Glutamatergic neuron (in vitro differentiated cells): ENCODE results near the gene SERPINB5. TPM values are rescaled to one million over a fixed set of nuclear protein-coding genes. Genes with fewer than 3 reads are reported as not detected.

Experiments
- DNase-seq: peaks from one replicate; pipeline ENCODE4 v3.0.0; 2022
- H3K27ac Mint-ChIP-seq: one replicate; pipeline ENCODE4 v1.8.0; 2020; ENCODE audit warnings: mild to moderate bottlenecking, mixed read lengths, inconsistent platforms; ENCODE audit not compliant: unreplicated experiment
- H3K27me3 Mint-ChIP-seq: one replicate; pipeline ENCODE4 v1.8.0; 2020; ENCODE audit warnings: mild to moderate bottlenecking, moderate library complexity, mixed read lengths, inconsistent platforms; ENCODE audit not compliant: unreplicated experiment
- H3K36me3 Mint-ChIP-seq: one replicate; pipeline ENCODE4 v1.8.0; 2020; ENCODE audit warnings: mild to moderate bottlenecking, mixed read lengths, inconsistent platforms; ENCODE audit not compliant: unreplicated experiment
- H3K4me1 Mint-ChIP-seq: one replicate; pipeline ENCODE4 v1.8.0; 2020; ENCODE audit warnings: mild to moderate bottlenecking, low read depth, mixed read lengths, inconsistent platforms; ENCODE audit not compliant: unreplicated experiment
- H3K4me3 Mint-ChIP-seq: one replicate; pipeline ENCODE4 v1.8.0; 2020; ENCODE audit warnings: mild to moderate bottlenecking, mixed read lengths, inconsistent platforms; ENCODE audit not compliant: unreplicated experiment
- H3K9me3 Mint-ChIP-seq: one replicate; pipeline ENCODE4 v1.8.0; 2020; ENCODE audit warnings: mild to moderate bottlenecking, moderate library complexity, mixed read lengths, inconsistent platforms; ENCODE audit not compliant: unreplicated experiment
- CTCF ChIP-seq: fragments of 200-600 bp; sonication (generic); IDR thresholded peaks from one replicate; pipeline ENCODE4 v1.5.0; 2021; ENCODE audit not compliant: partially characterized antibody, unreplicated experiment
- total RNA-seq: library from RNA; stranded (reverse); fragmentation: NEBNext Ultra II Directional; extraction: Animal tissue kit (Norgen Biotek cat#: 25700); gene quantifications from one replicate; pipeline ENCODE4 v1.2.1, GENCODE V29; 2021; ENCODE audit not compliant: unreplicated experiment

Gene SERPINB5
- total RNA-seq, 1 donor from 2014 or later = not detected

- no peak for DNase-seq
- H3K27ac Mint-ChIP-seq = no peak overlapping the region
- no peaks in the 10 kb centered on the region for H3K9me3 Mint-ChIP-seq
- no peaks in the 10 kb centered on the region for H3K36me3 Mint-ChIP-seq
- H3K4me3 Mint-ChIP-seq = no peak overlapping the region
- H3K27me3 Mint-ChIP-seq = no peaks in the 10 kb centered on the region
- no peak for TF ChIP-seq CTCF
- H3K4me1 Mint-ChIP-seq = peaks cover 3% of the 10 kb centered on the region
Observed at GRCh38 chr18:63523660-63524059, 46.9 kb downstream of the SERPINB5 start.

DNA sequence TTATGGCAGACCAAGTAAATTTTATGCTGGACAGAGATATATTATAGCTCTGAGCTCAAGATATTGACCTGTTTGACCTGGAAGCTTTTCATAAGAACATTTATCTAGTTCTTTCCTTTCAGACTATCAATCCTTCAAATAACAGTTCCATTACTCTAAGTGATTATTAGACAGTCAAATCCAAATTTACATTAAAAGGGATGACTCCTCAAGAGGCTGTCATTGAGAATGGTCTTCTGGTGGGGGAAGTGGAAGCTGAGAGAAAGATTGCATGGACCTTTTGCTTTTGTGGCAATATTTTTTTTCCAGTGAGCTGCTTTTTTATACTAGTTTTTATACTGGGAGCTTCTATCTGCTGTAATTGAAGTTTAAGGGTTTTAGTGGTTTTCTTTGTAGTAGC is 50.5 kb downstream of the SERPINB5 start:
- no peaks in the 10 kb centered on the region for H3K9me3 Mint-ChIP-seq
- no peak for TF ChIP-seq CTCF
- peaks cover 3% of the 10 kb centered on the region for H3K4me1 Mint-ChIP-seq
- H3K4me3 Mint-ChIP-seq = no peak overlapping the region
- no peaks in the 10 kb centered on the region for H3K27me3 Mint-ChIP-seq
- no peaks in the 10 kb centered on the region for H3K36me3 Mint-ChIP-seq
- DNase-seq = no peak
- no peak overlapping the region for H3K27ac Mint-ChIP-seq

DNA sequence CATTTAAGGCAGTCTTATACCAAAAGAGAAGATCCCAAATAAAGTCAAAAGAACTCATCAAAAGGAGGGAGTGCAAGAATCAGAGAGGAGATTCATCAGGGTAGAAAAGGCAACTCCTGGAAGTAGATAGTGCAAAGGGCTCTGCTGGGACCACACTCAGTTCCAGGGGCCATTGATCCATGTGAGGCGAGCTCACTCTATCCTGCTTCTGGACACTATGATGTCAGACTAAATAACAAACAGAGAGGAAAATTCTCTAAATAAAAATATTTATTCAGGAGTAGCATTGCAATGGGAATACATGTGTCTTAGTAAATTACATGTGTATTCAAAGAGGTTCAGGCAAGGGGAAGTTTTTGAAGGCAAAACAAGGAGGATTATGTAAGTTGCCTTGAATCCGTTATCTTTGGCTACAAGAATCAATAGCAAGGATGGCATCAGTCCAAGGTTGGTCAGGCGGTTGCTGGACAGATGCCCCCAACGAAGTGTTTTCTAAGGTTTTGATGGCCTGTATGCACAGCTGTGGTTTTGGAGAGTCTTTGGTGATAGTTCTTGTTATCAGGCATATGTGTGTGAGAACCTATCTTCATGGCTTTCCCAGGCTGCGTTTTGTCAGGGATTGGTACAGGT is 52.2 kb downstream of the SERPINB5 start:
- H3K4me3 Mint-ChIP-seq = no peak overlapping the region
- H3K36me3 Mint-ChIP-seq = no peaks in the 10 kb centered on the region
- no peak for DNase-seq
- TF ChIP-seq CTCF = no peak
- H3K27me3 Mint-ChIP-seq = no peaks in the 10 kb centered on the region
- no peak overlapping the region for H3K27ac Mint-ChIP-seq
- no peaks in the 10 kb centered on the region for H3K9me3 Mint-ChIP-seq
- H3K4me1 Mint-ChIP-seq = no peaks in the 10 kb centered on the region

GRCh38 chr18:63532471-63532870 is 55.7 kb downstream of the SERPINB5 start:
- no peak overlapping the region for H3K4me3 Mint-ChIP-seq
- no peaks in the 10 kb centered on the region for H3K27me3 Mint-ChIP-seq
- H3K36me3 Mint-ChIP-seq = no peaks in the 10 kb centered on the region
- H3K9me3 Mint-ChIP-seq = no peaks in the 10 kb centered on the region
- no peaks in the 10 kb centered on the region for H3K4me1 Mint-ChIP-seq
- no peak overlapping the region for H3K27ac Mint-ChIP-seq
- TF ChIP-seq CTCF = no peak
- no peak for DNase-seq

GRCh38 chr18:63534615-63535014 is 57.9 kb downstream of the SERPINB5 start:
- Mint-ChIP-seq H3K9me3 (no peaks in the 10 kb centered on the region), H3K4me3 (no peak overlapping the region), H3K4me1 (no peaks in the 10 kb centered on the region), H3K27ac (no peak overlapping the region), H3K27me3 (no peaks in the 10 kb centered on the region), H3K36me3 (no peaks in the 10 kb centered on the region)
- no peak for TF ChIP-seq CTCF
- DNase-seq = no peak
